ENCODE data around the gene NOL8.

Gene NOL8

DNA sequence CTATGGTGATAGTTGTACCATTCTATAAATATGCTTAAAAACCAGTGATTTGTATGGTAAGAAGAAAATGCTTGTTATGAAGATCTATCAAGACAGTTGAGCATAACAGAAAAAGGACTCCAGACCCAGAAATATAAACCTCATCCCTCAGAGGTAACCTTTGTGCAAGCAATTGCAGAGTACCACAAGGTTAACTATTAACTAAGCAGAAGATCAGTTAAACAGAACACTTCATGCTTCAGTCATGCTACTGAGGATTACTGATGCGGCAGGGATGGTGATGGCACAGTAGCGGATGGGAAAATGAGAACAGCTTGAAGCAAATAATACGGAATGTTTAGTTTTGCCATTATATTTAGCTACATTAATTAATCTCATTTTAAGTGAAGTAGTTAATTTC, 77.2 kb downstream of the NOL8 start:
- Histone ChIP-seq H3K36me3 (replicated peaks; ENCODE audit: low read depth, low read length) (peaks cover 71% of the 10 kb centered on the region), H3K4me2 (ENCODE audit: low read length) (no peak overlapping the region), H3K4me1 (ENCODE audit: low read length) (no peaks in the 10 kb centered on the region), H4K20me1 (ENCODE audit: insufficient read depth, low read length) (no peaks in the 10 kb centered on the region; the same call in 1 of the 2 replicates), H3K27me3 (ENCODE audit: low read depth, low read length) (no peaks in the 10 kb centered on the region), H3K79me2 (ENCODE audit: low read length) (no peaks in the 10 kb centered on the region), H3K9me3 (ENCODE audit: insufficient read depth, low read length) (no peaks in the 10 kb centered on the region), H3K4me3 (ENCODE audit: low read length) (no peak overlapping the region), H3K9ac (ENCODE audit: low read length) (no peak overlapping the region), H2AFZ (ENCODE audit: low read depth, low read length) (no peak overlapping the region), H3K27ac (ENCODE audit: low read length) (no peak overlapping the region)
- no peak for TF ChIP-seq EZH2phosphoT487 (IDR thresholded peaks at IDR 0.05; ENCODE audit: low read depth)
- TF ChIP-seq, protein P1, sequence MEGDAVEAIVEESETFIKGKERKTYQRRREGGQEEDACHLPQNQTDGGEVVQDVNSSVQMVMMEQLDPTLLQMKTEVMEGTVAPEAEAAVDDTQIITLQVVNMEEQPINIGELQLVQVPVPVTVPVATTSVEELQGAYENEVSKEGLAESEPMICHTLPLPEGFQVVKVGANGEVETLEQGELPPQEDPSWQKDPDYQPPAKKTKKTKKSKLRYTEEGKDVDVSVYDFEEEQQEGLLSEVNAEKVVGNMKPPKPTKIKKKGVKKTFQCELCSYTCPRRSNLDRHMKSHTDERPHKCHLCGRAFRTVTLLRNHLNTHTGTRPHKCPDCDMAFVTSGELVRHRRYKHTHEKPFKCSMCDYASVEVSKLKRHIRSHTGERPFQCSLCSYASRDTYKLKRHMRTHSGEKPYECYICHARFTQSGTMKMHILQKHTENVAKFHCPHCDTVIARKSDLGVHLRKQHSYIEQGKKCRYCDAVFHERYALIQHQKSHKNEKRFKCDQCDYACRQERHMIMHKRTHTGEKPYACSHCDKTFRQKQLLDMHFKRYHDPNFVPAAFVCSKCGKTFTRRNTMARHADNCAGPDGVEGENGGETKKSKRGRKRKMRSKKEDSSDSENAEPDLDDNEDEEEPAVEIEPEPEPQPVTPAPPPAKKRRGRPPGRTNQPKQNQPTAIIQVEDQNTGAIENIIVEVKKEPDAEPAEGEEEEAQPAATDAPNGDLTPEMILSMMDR (IDR thresholded peaks at IDR 0.05; ENCODE audit: low read depth, low read length) = no peak
